Muscle of back (tissue), 11 donors: ENCODE data around the gene RASSF7. TPM values are rescaled to one million over a fixed set of nuclear protein-coding genes. Genes with fewer than 3 reads are reported as not detected.

Experiments used
- DNase-seq, 3 donors: peaks; one replicate each; pipeline versions ENCODE4 v3.0.0 to v3.0.0-alpha.2; 2013
- polyA plus RNA-seq, 10 donors: library from polyadenylated mRNA; unstranded; fragments of 120-200 nt; gene quantifications; one replicate each; pipeline ENCODE4 v1.2.1, GENCODE V29; 2013; ENCODE audit not compliant: insufficient read length in 10 of 10

Gene RASSF7
- polyA plus RNA-seq, 10 donors: 1.1 to 3.7 (median 2.2) TPM

DNA sequence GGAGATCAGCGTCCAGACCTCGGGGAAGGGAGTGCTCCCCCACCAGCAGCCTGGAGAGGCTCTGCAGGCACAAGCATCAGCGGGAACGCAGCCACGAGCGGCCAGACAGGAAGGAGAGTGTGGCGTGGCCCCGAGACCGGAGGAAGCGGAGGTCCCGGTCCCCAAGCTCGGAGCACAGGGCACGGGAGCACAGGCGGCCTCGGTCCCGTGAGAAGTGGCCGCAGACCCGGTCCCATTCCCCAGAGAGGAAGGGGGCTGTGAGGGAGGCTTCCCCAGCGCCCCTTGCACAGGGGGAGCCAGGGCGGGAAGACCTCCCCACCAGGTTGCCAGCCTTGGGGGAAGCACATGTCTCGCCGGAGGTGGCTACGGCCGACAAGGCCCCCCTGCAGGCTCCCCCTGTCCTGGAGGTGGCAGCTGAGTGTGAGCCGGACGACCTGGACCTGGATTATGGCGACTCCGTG, 48.1 kb downstream of the RASSF7 start:
- DNase-seq: no peak

- no peak for DNase-seq
Measured at GRCh38 chr11:609341-609811, 48.6 kb downstream of the RASSF7 start.

- DNase-seq: no peak
Measured at GRCh38 chr11:610146-610801, 49.5 kb downstream of the RASSF7 start.

DNA sequence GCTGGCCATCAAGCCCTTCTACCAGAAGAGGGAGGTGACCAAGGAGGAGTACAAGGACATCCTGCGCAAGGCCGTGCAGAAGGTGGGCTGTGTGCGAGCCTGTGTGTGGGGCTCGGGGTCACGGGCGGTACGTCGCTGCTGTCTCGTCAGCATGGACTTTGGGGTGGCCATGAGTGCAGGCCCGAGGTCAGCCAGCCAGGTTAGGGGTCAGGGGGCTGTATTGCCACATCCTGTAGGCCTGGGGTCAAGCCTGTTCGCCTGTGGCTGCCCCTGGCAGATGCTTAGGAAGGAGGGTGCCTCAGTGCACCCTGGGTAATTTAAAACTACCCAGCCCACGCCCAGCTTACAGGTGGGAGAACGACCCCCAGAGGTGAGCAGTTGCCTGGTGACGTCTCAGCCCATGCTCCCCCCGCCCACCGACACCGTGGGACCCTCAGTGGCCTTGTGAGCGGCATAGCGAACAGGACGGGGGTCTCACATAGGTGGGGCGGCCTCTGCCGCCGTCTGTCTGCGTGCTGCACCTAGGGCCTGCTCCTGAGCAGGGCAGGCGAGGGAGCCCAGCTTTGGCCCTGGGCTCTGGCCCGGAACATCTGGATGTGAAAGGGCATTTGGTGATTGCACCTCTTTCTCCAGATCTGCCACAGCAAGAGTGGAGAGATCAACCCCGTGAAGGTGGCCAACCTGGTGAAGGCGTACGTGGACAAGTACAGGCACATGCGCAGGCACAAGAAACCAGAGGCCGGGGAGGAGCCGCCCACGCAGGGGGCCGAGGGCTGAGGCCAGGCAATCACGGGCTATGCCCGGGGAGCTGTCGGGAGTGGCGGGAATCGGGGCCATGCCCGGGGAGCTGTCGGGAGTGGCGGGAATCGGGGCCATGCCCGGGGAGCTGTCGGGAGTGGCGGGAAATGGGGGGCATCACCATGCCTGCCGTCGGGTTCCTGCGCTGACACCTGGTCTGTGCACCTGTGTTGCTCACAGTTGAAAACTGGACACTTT, 50.5 kb downstream of the RASSF7 start:
- no peak for DNase-seq

DNA sequence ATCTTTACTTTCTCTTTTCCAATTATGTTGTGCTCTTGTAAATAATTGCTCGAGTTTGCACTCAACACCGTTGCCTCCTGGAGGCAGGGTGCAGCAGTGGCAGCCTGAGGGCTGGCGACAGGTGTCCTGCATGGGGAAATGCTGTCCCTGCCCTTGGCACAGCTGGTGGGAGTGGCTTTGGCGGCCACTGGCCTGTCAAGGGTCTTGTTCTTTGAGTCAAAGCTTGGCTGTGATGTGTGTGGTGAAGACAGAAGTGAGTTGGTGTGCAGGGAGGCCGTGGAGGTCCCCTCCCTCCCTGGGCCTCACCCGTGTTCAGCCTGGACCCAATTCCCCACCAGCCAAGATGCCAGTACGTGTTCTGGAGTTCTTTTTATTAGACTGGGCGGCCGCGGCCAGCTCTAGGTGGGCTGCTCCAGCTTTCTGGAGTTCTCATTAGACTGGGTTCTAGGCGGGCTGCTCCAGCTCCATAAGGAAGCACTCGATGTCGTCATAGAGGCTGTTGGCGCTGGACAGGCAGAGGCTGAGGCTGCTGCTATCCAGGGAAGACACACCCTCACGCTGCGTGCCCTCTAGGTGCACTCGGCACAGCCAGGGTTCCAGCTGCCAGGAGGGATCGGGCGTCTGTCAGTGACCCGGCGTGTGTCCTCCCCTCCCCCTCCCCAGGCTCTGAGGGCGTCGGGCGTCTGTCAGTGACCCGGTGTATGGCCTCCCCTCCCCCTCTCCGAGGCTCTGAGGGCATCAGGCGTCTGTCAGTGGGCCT, 51.6 kb downstream of the RASSF7 start:
- peak; percentile 50 to 69 (median 56) for DNase-seq

- no peak for DNase-seq
Measured at GRCh38 chr11:612961-613300, 52.2 kb downstream of the RASSF7 start.

GRCh38 chr11:613369-613968, 52.7 kb downstream of the RASSF7 start:
- DNase-seq: peak in 1 of 3 donors; percentile 40

Other genes with a start within 250 kb of the RASSF7 start
- gene IFITM1, start 246.9 kb upstream of the RASSF7 start, polyA plus RNA-seq: 10 to 100 TPM; 10.0 to 33.2 (median 15.9) TPM
- 100 to 1,000 TPM; 172 to 315 (median 276) TPM for gene IFITM3, start 240.1 kb upstream of the RASSF7 start, polyA plus RNA-seq
- 10 to 100 TPM in 9 of 10 donors, 1 to 10 TPM in 1; 9.4 to 35.6 (median 13.8) TPM for gene B4GALNT4, start 191.5 kb upstream of the RASSF7 start, polyA plus RNA-seq
- 10 to 100 TPM in 1 of 10 donors, 1 to 10 TPM in 1, under 1 TPM in 6, not detected in 2; 0.14 to 14.1 (median 0.61) TPM for gene PKP3, start 166.8 kb upstream of the RASSF7 start, polyA plus RNA-seq
- 10 to 100 TPM in 8 of 10 donors, 1 to 10 TPM in 2; 8.4 to 19.6 (median 13.2) TPM for gene SIGIRR, start 146.0 kb upstream of the RASSF7 start, polyA plus RNA-seq
- gene ANO9, start 119.0 kb upstream of the RASSF7 start, polyA plus RNA-seq: 1 to 10 TPM in 4 of 10 donors, under 1 TPM in 6; 0.08 to 2.7 (median 0.44) TPM
- gene PTDSS2, start 110.7 kb upstream of the RASSF7 start, polyA plus RNA-seq: 10 to 100 TPM; 23.4 to 31.7 (median 28.1) TPM
- 100 to 1,000 TPM in 1 of 10 donors, 10 to 100 TPM in 9; 75.5 to 108 (median 86.2) TPM for gene RNH1, start 53.7 kb upstream of the RASSF7 start, polyA plus RNA-seq
- gene HRAS, start 25.4 kb upstream of the RASSF7 start, polyA plus RNA-seq: 100 to 1,000 TPM in 5 of 10 donors, 10 to 100 TPM in 5; 84.1 to 114 (median 101) TPM
- gene LRRC56, start 23.4 kb upstream of the RASSF7 start, polyA plus RNA-seq: 1 to 10 TPM; 2.7 to 7.0 (median 4.9) TPM
- gene LMNTD2, start 232 bp upstream of the RASSF7 start, polyA plus RNA-seq: 1 to 10 TPM in 1 of 10 donors, under 1 TPM in 9; 0.17 to 1.1 (median 0.44) TPM
- gene PHRF1, start 15.5 kb downstream of the RASSF7 start, polyA plus RNA-seq: 10 to 100 TPM; 13.5 to 22.1 (median 16.5) TPM
- 10 to 100 TPM in 4 of 10 donors, 1 to 10 TPM in 6; 6.3 to 13.1 (median 9.6) TPM for gene IRF7, start 55.0 kb downstream of the RASSF7 start, polyA plus RNA-seq
- 1 to 10 TPM in 7 of 10 donors, under 1 TPM in 3; 0.60 to 2.1 (median 1.2) TPM for gene CDHR5, start 64.0 kb downstream of the RASSF7 start, polyA plus RNA-seq
- gene SCT, start 66.2 kb downstream of the RASSF7 start, polyA plus RNA-seq: 100 to 1,000 TPM in 1 of 10 donors, 10 to 100 TPM in 9; 31.7 to 107 (median 61.3) TPM
- gene DRD4, start 76.3 kb downstream of the RASSF7 start, polyA plus RNA-seq: under 1 TPM; 0.23 to 0.90 (median 0.73) TPM
- 10 to 100 TPM; 22.1 to 40.7 (median 29.2) TPM for gene DEAF1, start 134.3 kb downstream of the RASSF7 start, polyA plus RNA-seq
- gene TMEM80, start 134.8 kb downstream of the RASSF7 start, polyA plus RNA-seq: 10 to 100 TPM; 10.6 to 27.9 (median 16.7) TPM
- gene EPS8L2, start 145.3 kb downstream of the RASSF7 start, polyA plus RNA-seq: 1 to 10 TPM; 1.5 to 9.0 (median 2.8) TPM
- 10 to 100 TPM; 55.0 to 92.1 (median 66.3) TPM for gene TALDO1, start 186.5 kb downstream of the RASSF7 start, polyA plus RNA-seq
- 10 to 100 TPM; 30.5 to 49.5 (median 39.2) TPM for gene GATD1, start 216.5 kb downstream of the RASSF7 start, polyA plus RNA-seq
- 1 to 10 TPM in 1 of 10 donors, under 1 TPM in 9; 0.35 to 1.0 (median 0.60) TPM for gene CEND1, start 229.1 kb downstream of the RASSF7 start, polyA plus RNA-seq
- 10 to 100 TPM in 6 of 10 donors, 1 to 10 TPM in 4; 9.0 to 16.8 (median 10.2) TPM for gene SLC25A22, start 237.3 kb downstream of the RASSF7 start, polyA plus RNA-seq
- gene PIDD1, start 244.3 kb downstream of the RASSF7 start, polyA plus RNA-seq: 10 to 100 TPM in 1 of 10 donors, 1 to 10 TPM in 9; 4.4 to 10.5 (median 6.3) TPM
- 1,000 to 10,000 TPM; 1,394 to 1,882 (median 1,587) TPM for gene RPLP2, start 249.0 kb downstream of the RASSF7 start, polyA plus RNA-seq